Medulla oblongata (tissue), 1 donor: ENCODE results near the gene TANGO6.
"Not testable (repeated sequence)": the region's sequence is repeated elsewhere in the genome, so short reads cannot be mapped to it uniquely, and the experiment has no call there.

Experiments
- DNase-seq: peaks from one replicate; pipeline ENCODE4 v3.0.0-alpha.2; 2015; ENCODE audit errors: extremely low spot score

Gene TANGO6

GRCh38 chr16:69005641-69006355 lies 162.5 kb downstream of the TANGO6 start:
- DNase-seq = no peak

DNA sequence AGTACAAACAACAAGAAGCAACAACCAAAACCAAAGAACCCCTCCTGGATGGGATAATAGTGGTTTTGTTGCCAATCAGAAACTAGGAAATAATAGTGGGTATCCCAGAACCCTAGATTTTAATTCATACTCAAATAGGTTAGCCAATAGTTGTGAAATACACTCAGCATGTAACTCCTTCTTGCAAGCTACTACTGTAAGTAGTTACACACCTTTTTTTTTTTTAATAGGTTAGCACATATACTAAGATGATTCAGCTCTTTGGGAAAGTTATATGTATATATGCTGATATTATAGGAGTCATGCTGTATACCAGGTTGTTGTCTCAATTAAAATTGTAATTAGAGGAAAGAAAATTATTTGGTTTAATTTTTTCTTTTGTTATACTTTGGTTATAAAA lies 169.6 kb downstream of the TANGO6 start:
- DNase-seq = no peak

DNA sequence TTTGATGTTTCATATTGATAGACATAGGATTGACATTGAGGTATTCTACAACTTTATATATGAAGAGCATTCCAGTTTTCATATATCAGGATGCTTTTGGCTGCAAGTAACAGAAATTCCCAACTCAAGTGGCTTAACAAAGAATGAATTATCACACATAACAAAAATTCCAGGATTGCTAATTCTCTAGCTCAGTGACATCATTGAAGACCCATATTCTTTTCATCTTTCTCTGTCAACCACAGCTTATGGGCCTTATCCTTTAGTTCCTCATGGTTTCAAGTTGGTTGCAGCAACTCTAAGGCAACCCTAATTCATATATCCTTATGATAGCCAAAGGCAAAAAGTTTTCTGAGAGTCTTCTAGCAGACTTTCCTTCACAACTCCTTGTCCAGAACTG lies 170.7 kb downstream of the TANGO6 start:
- DNase-seq = no peak

GRCh38 chr16:69014811-69015210 lies 171.5 kb downstream of the TANGO6 start:
- DNase-seq = no peak

GRCh38 chr16:69017036-69017783 lies 173.9 kb downstream of the TANGO6 start:
- no peak for DNase-seq

- DNase-seq = no peak
These were observed 176.5 kb downstream of the TANGO6 start for GRCh38 chr16:69019811-69020210.

- DNase-seq = no peak
These were observed 185.8 kb downstream of the TANGO6 start for GRCh38 chr16:69029121-69029520.

- DNase-seq = no peak
These were observed 188.6 kb downstream of the TANGO6 start for GRCh38 chr16:69031877-69032301.

GRCh38 chr16:69033151-69033949 lies 190.0 kb downstream of the TANGO6 start:
- no peak for DNase-seq

DNA sequence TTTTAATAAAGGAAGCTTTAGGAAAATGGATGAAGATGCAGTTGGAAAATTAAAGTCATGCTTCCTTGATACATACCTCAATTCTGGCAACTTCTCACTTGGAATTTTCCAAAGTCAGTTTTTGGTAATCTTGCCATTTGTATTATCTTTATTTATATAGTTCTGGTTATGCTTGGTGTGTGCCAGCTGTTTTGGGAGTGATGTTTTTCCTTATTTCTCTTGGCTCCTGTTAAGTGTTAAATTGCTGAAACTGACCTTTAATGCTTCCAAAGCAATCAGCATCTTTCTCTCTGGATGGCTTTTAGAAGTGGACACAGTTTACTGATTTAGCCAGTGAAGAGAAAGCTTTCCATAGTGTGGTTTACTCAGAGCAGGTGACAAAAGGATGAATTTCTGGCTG lies 192.0 kb downstream of the TANGO6 start:
- no peak for DNase-seq

DNA sequence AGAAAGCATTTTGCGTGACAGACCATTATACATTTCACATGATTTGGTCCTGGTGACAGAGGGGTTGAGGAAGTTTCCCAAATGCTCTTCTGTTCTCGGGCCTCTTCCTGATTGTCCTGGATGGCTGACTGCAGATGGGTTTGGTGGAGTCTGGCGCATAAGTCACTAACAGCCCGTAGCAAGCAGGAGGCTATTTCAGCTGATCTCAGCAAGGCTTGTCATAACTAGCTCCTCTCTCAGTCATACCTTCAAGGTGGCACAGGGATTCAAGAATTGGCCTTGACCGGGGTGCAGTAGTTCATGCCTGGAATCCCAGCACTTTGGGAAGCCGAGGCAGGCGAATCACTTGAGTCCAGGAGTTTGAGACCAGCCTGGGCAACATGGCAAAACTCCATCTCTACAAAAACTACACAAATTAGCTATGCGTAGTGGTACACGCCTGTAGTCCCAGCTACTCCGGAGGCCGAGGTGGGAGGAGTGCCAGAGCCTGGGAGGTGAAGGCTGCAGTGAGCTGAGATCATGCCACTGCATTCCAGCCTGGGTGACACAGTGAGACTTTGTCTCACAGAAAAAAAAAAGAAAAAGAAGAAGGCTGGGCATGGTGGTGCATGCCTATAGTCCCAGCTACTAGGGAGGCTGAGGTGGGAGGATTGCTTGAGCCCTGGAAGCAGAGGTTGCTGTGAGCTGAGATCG lies 193.2 kb downstream of the TANGO6 start:
- DNase-seq = no peak

GRCh38 chr16:69037373-69038160 lies 194.2 kb downstream of the TANGO6 start:
- no peak for DNase-seq

DNA sequence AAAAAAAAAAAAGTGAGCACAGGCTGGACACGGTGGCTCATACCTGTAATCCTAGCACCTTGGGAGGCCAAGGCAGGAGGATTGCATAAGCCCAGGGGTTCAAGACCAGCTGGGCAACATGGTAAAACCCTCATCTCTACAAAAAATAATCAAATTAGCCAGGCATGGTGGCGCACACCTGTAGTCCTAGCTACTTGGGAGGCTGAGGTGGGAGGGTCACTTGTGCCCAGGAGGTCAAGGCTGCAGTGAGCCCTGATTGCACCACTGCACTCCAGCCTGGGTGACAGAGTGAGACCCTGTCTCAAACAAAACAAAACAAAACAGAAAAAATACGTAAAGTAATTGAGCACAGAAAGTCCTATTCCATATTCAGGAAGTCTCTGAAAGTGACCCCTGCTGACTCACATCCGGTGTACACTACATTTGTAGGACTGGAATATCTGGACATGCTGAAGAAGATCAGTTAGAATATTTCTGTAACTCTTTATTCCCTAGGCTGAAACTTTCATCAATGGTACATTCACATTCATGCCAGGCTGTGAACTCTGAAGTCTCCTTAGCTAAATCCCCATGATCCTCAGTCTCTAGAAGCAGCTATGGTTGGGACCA lies 196.1 kb downstream of the TANGO6 start:
- DNase-seq = no peak

DNA sequence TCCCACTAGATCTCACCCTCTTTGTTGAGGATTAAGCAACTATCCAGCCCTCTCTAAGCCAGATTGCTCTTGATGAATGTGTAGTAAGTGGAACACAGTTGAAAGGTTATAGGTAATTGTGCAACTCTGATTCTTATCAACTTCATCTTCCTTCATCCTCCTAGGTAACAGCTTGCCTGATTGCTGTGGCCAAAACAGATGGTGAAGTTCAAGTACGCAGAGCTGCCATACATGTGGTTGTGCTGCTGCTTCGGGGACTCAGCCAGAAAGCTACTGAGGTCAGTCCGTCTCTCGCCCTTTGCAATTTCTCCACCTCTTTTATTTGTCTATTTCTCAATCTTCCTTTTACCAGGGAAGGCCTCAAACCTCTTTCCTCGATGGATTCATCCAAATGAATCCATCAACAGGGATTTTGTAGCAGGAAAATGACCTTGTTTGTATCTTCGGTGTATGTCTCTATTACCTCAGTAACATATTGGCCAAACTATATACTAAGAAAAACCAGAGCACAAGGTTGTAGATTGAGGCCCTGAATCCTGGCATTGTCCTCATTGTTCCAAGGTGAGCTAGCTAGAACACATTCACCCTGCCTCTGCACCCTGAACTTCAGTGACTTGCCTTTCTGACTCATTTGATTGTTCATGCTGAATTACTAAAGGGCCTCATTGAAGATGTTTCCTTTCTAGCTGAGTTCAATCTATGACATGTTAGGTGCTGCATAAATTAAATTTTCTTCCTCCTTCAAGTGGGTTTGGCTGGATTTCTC lies 197.0 kb downstream of the TANGO6 start:
- no peak for DNase-seq

DNA sequence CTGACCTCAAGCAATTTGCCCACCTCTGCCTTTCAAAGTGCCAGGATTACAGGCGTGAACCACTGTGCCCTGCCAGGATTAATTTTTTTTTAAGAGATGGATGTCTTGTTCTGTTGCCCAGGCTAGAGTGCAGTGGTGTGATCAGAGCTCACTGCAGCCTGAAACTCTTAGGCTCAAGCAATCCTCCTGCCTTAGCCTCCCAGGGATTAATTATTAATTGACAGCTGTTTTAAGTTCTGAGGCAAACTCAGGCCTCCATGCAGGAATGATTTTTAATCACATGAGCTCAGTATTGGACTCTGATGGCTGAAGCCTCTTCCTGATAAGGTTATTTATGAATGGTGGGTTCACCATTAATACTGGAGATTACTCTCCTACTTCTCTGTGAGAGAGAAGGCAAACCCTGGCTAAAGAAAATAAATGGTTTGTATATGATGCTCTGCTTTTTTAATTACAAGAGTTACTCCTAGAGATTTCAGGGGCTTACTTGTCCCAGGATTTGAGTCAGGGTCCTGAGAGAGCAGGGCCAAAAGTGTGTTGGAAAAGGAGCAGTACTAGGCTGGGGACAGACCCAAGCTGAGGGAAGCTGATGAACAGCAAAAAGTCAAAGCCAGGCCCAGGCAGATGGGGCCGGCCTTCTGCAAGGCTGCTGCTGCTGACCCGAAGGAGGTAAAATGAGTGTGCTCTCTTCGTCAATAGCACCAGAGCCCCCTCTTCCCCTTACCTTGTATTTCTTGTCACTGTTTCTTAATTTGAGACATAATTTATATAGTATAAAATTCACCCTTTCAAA lies 205.2 kb downstream of the TANGO6 start:
- DNase-seq = no peak

DNA sequence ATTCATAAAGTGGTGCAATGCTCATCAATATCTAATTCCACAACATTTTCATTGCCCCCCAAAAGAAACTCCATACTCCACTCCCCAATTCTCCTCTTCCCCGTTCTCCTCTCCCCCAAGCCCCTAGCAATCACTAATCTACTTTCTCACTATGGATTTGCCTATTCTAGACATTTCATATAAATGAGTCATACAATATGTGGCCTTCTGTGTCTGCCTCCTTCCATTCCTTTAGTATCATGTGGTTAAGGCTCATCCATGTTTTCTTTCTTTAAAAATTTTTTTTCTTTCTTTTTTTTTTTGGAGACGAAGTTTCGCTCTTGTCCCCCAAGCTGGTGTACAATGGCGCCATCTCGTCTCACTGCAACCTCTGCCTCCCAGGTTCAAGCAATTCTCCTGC lies 205.8 kb downstream of the TANGO6 start:
- DNase-seq = no peak

GRCh38 chr16:69049603-69050375 lies 206.5 kb downstream of the TANGO6 start:
- no peak for DNase-seq

DNA sequence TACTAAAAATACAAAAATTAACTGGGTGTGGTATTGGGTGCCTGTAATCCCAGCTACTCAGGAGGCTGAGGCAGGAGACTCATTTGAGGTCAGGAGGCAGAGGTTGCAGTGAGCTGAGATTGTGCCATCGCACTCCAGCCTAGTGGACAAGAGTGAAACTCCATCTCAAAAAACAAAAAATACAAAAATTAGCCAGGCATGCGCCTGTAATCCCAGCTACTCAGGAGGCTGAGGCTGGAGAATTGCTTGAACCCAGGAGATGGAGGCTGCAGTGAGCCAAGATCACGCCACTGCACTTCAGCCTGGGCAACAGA lies 208.1 kb downstream of the TANGO6 start:
- not testable (repeated sequence) for DNase-seq
